ENCODE results near the gene ZNF276. TPM values are rescaled to one million over a fixed set of nuclear protein-coding genes. Genes with fewer than 3 reads are reported as not detected.

The ZNF276 gene
- total and polyA plus RNA-seq, 2 of the 8 experiments (the other 6 are each of a cell fraction or from before 2014, with no cell fraction given): 6.4 to 9.3 TPM

DNA sequence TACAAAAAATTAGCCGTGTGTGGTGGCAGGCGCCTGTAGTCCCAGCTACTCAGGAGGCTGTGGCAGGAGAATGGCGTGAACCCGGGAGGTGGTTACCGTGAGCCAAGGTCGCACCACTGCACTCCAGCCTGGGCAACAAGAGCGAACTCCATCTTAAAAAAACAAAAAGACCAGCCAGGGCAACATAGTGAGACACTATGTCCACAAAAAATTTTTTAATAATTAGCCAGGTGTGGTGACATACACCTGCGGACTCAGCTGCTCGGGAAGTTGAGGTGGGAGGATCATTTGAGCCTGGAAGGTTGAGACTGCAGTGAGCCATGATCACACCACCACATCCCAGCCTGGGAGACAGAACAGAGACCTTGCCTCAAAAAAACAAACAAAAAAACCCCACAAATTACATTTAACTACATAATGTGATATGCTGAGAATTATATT lies 66.0 kb downstream of the ZNF276 start:
- H3K79me2 ChIP-seq (ENCODE audit: control insufficient read depth in 1 of 2, insufficient read depth in 2 of 2, low read length in 2 of 2): no peaks in the 10 kb centered on the region
- H3K23me2 ChIP-seq (ENCODE audit: low read depth, low read length): no peaks in the 10 kb centered on the region
- H3K4me3 ChIP-seq (ENCODE audit: extremely low read depth in 1 of 4, insufficient read depth in 2 of 4, low read depth in 3 of 4, low read length in 4 of 4): no peak overlapping the region
- H4K20me1 ChIP-seq (replicated peaks in 1 of 2; ENCODE audit: control insufficient read depth in 1 of 2, insufficient read depth in 2 of 2, low read length in 2 of 2): peaks cover 0 to 7% of the 10 kb centered on the region in 2 experiments
- DNase-seq (ENCODE audit: low read depth in 1 of 2, low spot score in 2 of 2): no peak
- H3K23ac ChIP-seq (ENCODE audit: insufficient read length): no peak overlapping the region
- H3K27me3 ChIP-seq (replicated peaks in 1 of 4; ENCODE audit: control insufficient read depth in 3 of 4, extremely low read depth in 1 of 4, insufficient read depth in 3 of 4, low read length in 3 of 4): no peaks in the 10 kb centered on the region
- no peak overlapping the region for H3K4ac ChIP-seq (replicated peaks; ENCODE audit: insufficient read length, low read depth, low read length)
- H3K9ac ChIP-seq (replicated peaks in 1 of 4; ENCODE audit: extremely low read depth in 1 of 4, low read depth in 3 of 4, low read length in 3 of 4): no peak overlapping the region
- no peaks in the 10 kb centered on the region for H3K9me3 ChIP-seq (ENCODE audit: insufficient read depth in 2 of 2, low read depth in 1 of 2, low read length in 1 of 2)
- WGBS, 2 experiments (ENCODE audit: extremely low coverage in 1 of 2, insufficient coverage in 1 of 2, insufficient read length in 1 of 2, insufficient replicate concordance in 2 of 2, low coverage in 1 of 2, low lambda C conversion rate in 2 of 2, missing lambda C conversion rate in 1 of 2): 97% methylated on average over 9 of the region's 9 CpGs; no CpG with 5 or more reads in 1 of the 2 experiments
- no peak overlapping the region for H3K14ac ChIP-seq (ENCODE audit: insufficient read length)
- no peak overlapping the region for H3K4me2 ChIP-seq (ENCODE audit: insufficient read depth in 1 of 2, low read depth in 2 of 2, low read length in 2 of 2)
- ChIA-PET POLR2A (ENCODE audit: partially characterized antibody) (interaction anchor here (1.8 to 3.0 kb wide), 2 partner anchors 11 to 19 kb away, joined by 4 to 8 read pairs; no protein-coding TSS in a partner anchor), CTCF (ENCODE audit: partially characterized antibody) (interaction anchor here (1.0 kb wide), 1 partner anchor 27 kb away, joined by 3 read pairs; no protein-coding TSS in a partner anchor)
- no peak overlapping the region for H2BK5ac ChIP-seq (ENCODE audit: low read depth, low read length)
- H3K27ac ChIP-seq (ENCODE audit: low read depth, low read length): no peak overlapping the region
- H4K91ac ChIP-seq (replicated peaks; ENCODE audit: insufficient read length, low read length): no peak overlapping the region
- no peak overlapping the region for H2BK12ac ChIP-seq (ENCODE audit: low read depth, low read length)
- no peaks in the 10 kb centered on the region for H3K4me1 ChIP-seq (replicated peaks in 1 of 4; ENCODE audit: control insufficient read depth in 3 of 4, insufficient read depth in 4 of 4, low read length in 3 of 4)
- no peak overlapping the region for H2AK5ac ChIP-seq (ENCODE audit: low read depth, low read length)
- no peak overlapping the region for H4K5ac ChIP-seq (ENCODE audit: insufficient read length, low read depth, low read length)
- no peaks in the 10 kb centered on the region; the same call in 1 of the 2 replicates for H3K79me1 ChIP-seq (ENCODE audit: low read depth, low read length)
- H3K56ac ChIP-seq (replicated peaks; ENCODE audit: insufficient read length, low read depth, low read length): no peak overlapping the region
- no peak overlapping the region for H2AFZ ChIP-seq (ENCODE audit: low read length)
- no peak overlapping the region for H2BK20ac ChIP-seq (ENCODE audit: low read length)
- no peak for FAIRE-seq
- no peak overlapping the region for H4K8ac ChIP-seq (ENCODE audit: extremely low read depth, insufficient read depth, low read length)
- H2BK15ac ChIP-seq (ENCODE audit: low read length): no peak overlapping the region
- no peak overlapping the region for H2BK120ac ChIP-seq (replicated peaks; ENCODE audit: low read depth, low read length)
- H3K18ac ChIP-seq (ENCODE audit: extremely low read depth, low read length): no peak overlapping the region
- peaks cover 24 to 83% (median 56%) of the 10 kb centered on the region in 4 experiments for H3K36me3 ChIP-seq (ENCODE audit: control insufficient read depth in 2 of 4, insufficient read depth in 4 of 4, low read length in 3 of 4)
- TF ChIP-seq POU5F1 (IDR thresholded peaks at IDR 0.05; ENCODE audit: low read depth, low read length): no peak
- no peak for TF ChIP-seq SUZ12 (IDR thresholded peaks at IDR 0.05; ENCODE audit: low read length)
- TF ChIP-seq JUN (IDR thresholded peaks at IDR 0.05; ENCODE audit: low read depth, low read length): no peak
- no peak for TF ChIP-seq EGR1 (IDR thresholded peaks at IDR 0.05; ENCODE audit: borderline replicate concordance, low read depth, low read length)
- TF ChIP-seq ATF3 (IDR thresholded peaks at IDR 0.05; ENCODE audit: insufficient read depth, low read depth, low read length): no peak
- TF ChIP-seq EP300 (IDR thresholded peaks at IDR 0.05; ENCODE audit: borderline replicate concordance in 1 of 2, low read depth in 2 of 2, low read length in 2 of 2): no peak
- TF ChIP-seq GABPA (IDR thresholded peaks at IDR 0.05; ENCODE audit: borderline replicate concordance, insufficient read depth, low read length): no peak
- no peak for TF ChIP-seq JUND (IDR thresholded peaks at IDR 0.05; ENCODE audit: low read length)
- TF ChIP-seq BACH1 (IDR thresholded peaks at IDR 0.05; ENCODE audit: low read length): no peak
- TF ChIP-seq TEAD4 (IDR thresholded peaks at IDR 0.05; ENCODE audit: low read depth, low read length): no peak
- TF ChIP-seq TCF12 (IDR thresholded peaks at IDR 0.05; ENCODE audit: low read depth, low read length): no peak
- no peak for TF ChIP-seq NRF1 (IDR thresholded peaks at IDR 0.05; ENCODE audit: low read depth, low read length)
- no peak for TF ChIP-seq TAF7 (optimal IDR thresholded peaks at IDR 0.05; ENCODE audit: borderline replicate concordance, low read depth, low read length)

Data from H1 (cell line).